ENCODE measurements around the gene ZFP90.

GRCh38 chr16:68605746-68606145 is 66.7 kb downstream of the ZFP90 start:
- TF ChIP-seq CTCF (IDR thresholded peaks at IDR 0.05; ENCODE audit: low read depth, low read length, poor library complexity, severe bottlenecking) (no peak), EZH2phosphoT487 (IDR thresholded peaks at IDR 0.05; ENCODE audit: borderline replicate concordance, low read length) (no peak)
